ENCODE data around the gene NHLRC2. TPM values are rescaled to one million over a fixed set of nuclear protein-coding genes. Genes with fewer than 3 reads are reported as not detected.

Gene NHLRC2
- polyA plus RNA-seq, 1 experiment: 4.2 TPM

DNA sequence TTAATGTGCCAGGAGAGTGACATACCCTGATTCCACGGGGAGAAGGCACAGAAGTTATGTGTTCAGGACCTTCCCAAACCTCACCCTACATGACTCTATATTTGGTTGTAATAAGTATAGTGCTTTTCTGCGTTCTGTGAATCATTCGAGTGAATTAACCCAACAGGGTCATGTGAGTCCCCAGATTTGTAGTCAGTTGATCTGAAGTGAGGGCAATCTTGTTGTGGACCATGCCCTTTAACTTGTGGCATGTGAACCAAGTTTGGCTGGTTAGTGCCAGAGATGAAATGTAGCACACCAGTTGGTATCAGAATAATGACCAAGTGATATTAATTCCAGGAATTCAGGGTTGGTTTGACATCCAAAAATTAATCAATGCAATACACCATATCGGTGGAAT lies 70.2 kb downstream of the NHLRC2 start:
- H3K27me3 ChIP-seq (ENCODE audit: control insufficient read depth, insufficient read depth, low read length): no peaks in the 10 kb centered on the region
- no peak for DNase-seq (ENCODE audit: low read depth)
- POLR2A ChIA-PET: no interaction called here
- H3K4me3 ChIP-seq (ENCODE audit: low read depth, low read length): no peak overlapping the region
- CTCF ChIA-PET: no interaction called here
- H3K36me3 ChIP-seq (ENCODE audit: control insufficient read depth, insufficient read depth, low read length): no peaks in the 10 kb centered on the region
- TF ChIP-seq, protein P1, sequence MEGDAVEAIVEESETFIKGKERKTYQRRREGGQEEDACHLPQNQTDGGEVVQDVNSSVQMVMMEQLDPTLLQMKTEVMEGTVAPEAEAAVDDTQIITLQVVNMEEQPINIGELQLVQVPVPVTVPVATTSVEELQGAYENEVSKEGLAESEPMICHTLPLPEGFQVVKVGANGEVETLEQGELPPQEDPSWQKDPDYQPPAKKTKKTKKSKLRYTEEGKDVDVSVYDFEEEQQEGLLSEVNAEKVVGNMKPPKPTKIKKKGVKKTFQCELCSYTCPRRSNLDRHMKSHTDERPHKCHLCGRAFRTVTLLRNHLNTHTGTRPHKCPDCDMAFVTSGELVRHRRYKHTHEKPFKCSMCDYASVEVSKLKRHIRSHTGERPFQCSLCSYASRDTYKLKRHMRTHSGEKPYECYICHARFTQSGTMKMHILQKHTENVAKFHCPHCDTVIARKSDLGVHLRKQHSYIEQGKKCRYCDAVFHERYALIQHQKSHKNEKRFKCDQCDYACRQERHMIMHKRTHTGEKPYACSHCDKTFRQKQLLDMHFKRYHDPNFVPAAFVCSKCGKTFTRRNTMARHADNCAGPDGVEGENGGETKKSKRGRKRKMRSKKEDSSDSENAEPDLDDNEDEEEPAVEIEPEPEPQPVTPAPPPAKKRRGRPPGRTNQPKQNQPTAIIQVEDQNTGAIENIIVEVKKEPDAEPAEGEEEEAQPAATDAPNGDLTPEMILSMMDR (IDR thresholded peaks at IDR 0.05; ENCODE audit: insufficient read depth, low read depth, low read length): no peak

DNA sequence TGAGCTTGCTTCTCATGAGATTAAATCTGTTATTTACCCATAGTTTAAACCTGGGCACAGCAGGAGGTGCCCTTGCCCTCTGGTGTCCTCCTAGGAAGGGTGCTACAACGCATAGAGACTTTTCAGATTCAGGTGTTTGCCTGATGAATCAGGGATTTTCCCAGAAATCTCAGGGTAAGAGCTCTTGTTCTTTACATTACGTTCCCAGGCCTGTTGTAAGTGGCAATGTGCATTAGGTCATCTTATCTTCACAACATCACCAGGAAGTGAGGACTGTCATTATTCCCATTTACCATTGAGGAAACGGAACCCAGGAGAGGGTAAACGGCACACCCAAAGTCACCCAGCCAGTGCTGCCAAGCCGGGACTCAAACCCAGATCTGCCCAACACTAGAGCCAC lies 73.0 kb downstream of the NHLRC2 start:
- TF ChIP-seq, protein P1 (IDR thresholded peaks at IDR 0.05; ENCODE audit: insufficient read depth, low read depth, low read length): no peak
- ChIA-PET POLR2A (no interaction called here), CTCF (interaction anchor here (2.1 kb wide), 1 partner anchor 9 kb away, joined by 6 read pairs; no protein-coding TSS in a partner anchor)
- no peaks in the 10 kb centered on the region for H3K27me3 ChIP-seq (ENCODE audit: control insufficient read depth, insufficient read depth, low read length)
- H3K36me3 ChIP-seq (ENCODE audit: control insufficient read depth, insufficient read depth, low read length): no peaks in the 10 kb centered on the region
- H3K4me3 ChIP-seq (ENCODE audit: low read depth, low read length): no peak overlapping the region
- no peak for DNase-seq (ENCODE audit: low read depth)

DNA sequence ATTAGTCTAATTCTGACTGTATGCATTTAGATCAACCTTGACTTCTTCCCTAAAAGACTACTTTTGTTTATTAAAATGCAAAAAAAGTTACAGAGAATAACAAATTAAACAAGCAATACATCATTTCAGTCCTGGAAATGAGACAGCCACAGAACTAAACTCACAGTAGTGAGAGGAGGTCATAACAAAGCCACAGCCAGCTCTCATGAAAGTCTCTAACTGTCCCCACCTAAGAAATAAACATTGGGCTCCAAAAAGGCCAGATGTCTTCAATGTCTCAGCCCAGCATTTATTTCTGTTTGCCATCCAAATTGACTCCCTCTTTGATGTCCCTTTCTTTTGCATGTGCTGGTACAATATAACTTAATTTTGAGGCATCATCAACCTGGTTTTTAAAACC lies 74.4 kb downstream of the NHLRC2 start:
- CTCF ChIA-PET: no interaction called here
- H3K4me3 ChIP-seq (ENCODE audit: low read depth, low read length): no peak overlapping the region
- TF ChIP-seq, protein P1 (IDR thresholded peaks at IDR 0.05; ENCODE audit: insufficient read depth, low read depth, low read length): no peak
- no peaks in the 10 kb centered on the region for H3K27me3 ChIP-seq (ENCODE audit: control insufficient read depth, insufficient read depth, low read length)
- no peak for DNase-seq (ENCODE audit: low read depth)
- POLR2A ChIA-PET: no interaction called here
- H3K36me3 ChIP-seq (ENCODE audit: control insufficient read depth, insufficient read depth, low read length): no peaks in the 10 kb centered on the region

DNA sequence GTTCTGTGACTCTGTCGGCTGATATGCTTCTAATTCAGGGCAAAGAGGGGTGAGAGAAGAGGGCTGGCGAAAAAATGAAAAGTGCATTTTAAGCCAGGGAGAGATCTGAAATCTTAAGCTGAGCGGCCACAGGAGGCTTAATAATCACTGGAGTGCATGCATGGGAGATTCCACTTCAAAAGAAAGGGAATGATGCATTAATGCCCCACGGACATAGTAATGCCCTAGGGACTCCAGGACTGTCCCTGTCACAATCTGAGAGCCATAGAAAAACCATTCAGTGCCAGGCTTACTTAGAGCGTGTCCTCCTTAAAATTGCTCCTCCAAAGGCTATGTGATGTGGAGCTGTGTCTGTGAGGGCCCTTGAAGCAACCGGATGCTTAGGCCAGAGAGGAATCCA lies 75.1 kb downstream of the NHLRC2 start:
- no peaks in the 10 kb centered on the region for H3K36me3 ChIP-seq (ENCODE audit: control insufficient read depth, insufficient read depth, low read length)
- no peaks in the 10 kb centered on the region for H3K27me3 ChIP-seq (ENCODE audit: control insufficient read depth, insufficient read depth, low read length)
- ChIA-PET POLR2A (no interaction called here), CTCF (interaction anchor here (0.5 to 2.5 kb wide), 2 partner anchors 9 to 174 kb away, joined by 3 to 6 read pairs; no protein-coding TSS in a partner anchor)
- H3K4me3 ChIP-seq (ENCODE audit: low read depth, low read length): no peak overlapping the region
- no peak for DNase-seq (ENCODE audit: low read depth)
- TF ChIP-seq, protein P1 (IDR thresholded peaks at IDR 0.05; ENCODE audit: insufficient read depth, low read depth, low read length): no peak

GRCh38 chr10:113930482-113931057 lies 76.1 kb downstream of the NHLRC2 start:
- CTCF ChIA-PET: interaction anchor here (2.5 kb wide), 1 partner anchor 173 kb away, joined by 6 read pairs; no protein-coding TSS in a partner anchor
- POLR2A ChIA-PET: no interaction called here
- TF ChIP-seq, protein P1 (IDR thresholded peaks at IDR 0.05; ENCODE audit: insufficient read depth, low read depth, low read length): no peak
- Histone ChIP-seq H3K36me3 (ENCODE audit: control insufficient read depth, insufficient read depth, low read length) (no peaks in the 10 kb centered on the region), H3K4me3 (ENCODE audit: low read depth, low read length) (no peak overlapping the region), H3K27me3 (ENCODE audit: control insufficient read depth, insufficient read depth, low read length) (no peaks in the 10 kb centered on the region)
- DNase-seq (ENCODE audit: low read depth): no peak
